Measurements from ENCODE around the gene PRSS53. TPM values are rescaled to one million over a fixed set of nuclear protein-coding genes. Genes with fewer than 3 reads are reported as not detected.
"Not testable (repeated sequence)": the region's sequence is repeated elsewhere in the genome, so short reads cannot be mapped to it uniquely, and the experiment has no call there.

PRSS53 gene
- 10 to 100 TPM in 1 of 6 experiments, 1 to 10 TPM in 5; 2.3 to 14.8 (median 3.9) TPM for total RNA-seq
- long read RNA-seq, result 0 reads

GRCh38 chr16:31088459-31089183 lies at the start of gene PRSS53:
TSS of gene PRSS53 (minus strand) at chr16:31088943. CDS start at chr16:31088809, 134 bp downstream.
- 54% methylated on average over 3 of the region's 15 CpGs for WGBS (ENCODE audit: insufficient coverage, low coverage, low lambda C conversion rate, missing lambda C conversion rate)
- no peaks in the 10 kb centered on the region for H3K9me3 ChIP-seq
- H3K27me3 ChIP-seq, result no peaks in the 10 kb centered on the region
- H3K27ac ChIP-seq, result no peak within 1 kb of the TSS
- peaks cover 0 to 70% (median 31%) of the 10 kb centered on the region in 4 donors for H3K36me3 ChIP-seq
- peaks cover 0 to 9% (median 0%) of the 10 kb centered on the region in 4 donors for H3K4me1 ChIP-seq
- H3K4me3 ChIP-seq, result no peak within 1 kb of the TSS
- DNase-seq (no peak), ATAC-seq (no peak)
- no peak for TF ChIP-seq POLR2A (IDR thresholded peaks at IDR 0.05)
- no peak for TF ChIP-seq CTCF (IDR thresholded peaks at IDR 0.05)
- intact Hi-C loops (cut with DNase I), result loop anchor here in 1 of 2 donors (10.0 kb wide), 1 partner anchor 104 kb away; the partner anchor contains the start of gene HSD3B7

GRCh38 chr16:31136822-31137499 lies 48.2 kb upstream of the PRSS53 start:
- intact Hi-C loops (cut with DNase I); H3K4me3 ChIP-seq; H3K27me3 ChIP-seq; ATAC-seq; H3K36me3 ChIP-seq; DNase-seq; H3K9me3 ChIP-seq; H3K27ac ChIP-seq: not testable (repeated sequence)
- H3K4me1 ChIP-seq, result peaks cover 0 to 20% (median 9%) of the 10 kb centered on the region in 4 donors
- WGBS (ENCODE audit: insufficient coverage, low coverage, low lambda C conversion rate, missing lambda C conversion rate), result 91% methylated on average over 10 of the region's 20 CpGs

GRCh38 chr16:31136287-31136662 lies 47.5 kb upstream of the PRSS53 start:
- H3K4me3 ChIP-seq, result no peak overlapping the region
- DNase-seq, result no peak
- H3K27me3 ChIP-seq, result no peaks in the 10 kb centered on the region
- ATAC-seq, result no peak
- H3K4me1 ChIP-seq, result peaks cover 0 to 13% (median 5%) of the 10 kb centered on the region in 4 donors
- no peaks in the 10 kb centered on the region for H3K9me3 ChIP-seq
- 78% methylated on average over 4 of the region's 6 CpGs for WGBS (ENCODE audit: insufficient coverage, low coverage, low lambda C conversion rate, missing lambda C conversion rate)
- TF ChIP-seq CTCF (IDR thresholded peaks at IDR 0.05) (no peak), POLR2A (IDR thresholded peaks at IDR 0.05) (no peak)
- peaks cover 0 to 7% (median 0%) of the 10 kb centered on the region in 4 donors for H3K36me3 ChIP-seq
- H3K27ac ChIP-seq, result no peak overlapping the region
- intact Hi-C loops (cut with DNase I), result no loop called here

- WGBS (ENCODE audit: insufficient coverage, low coverage, low lambda C conversion rate, missing lambda C conversion rate), result 46% methylated on average over 3 of the region's 22 CpGs
- Histone ChIP-seq H3K27me3 (no peaks in the 10 kb centered on the region), H3K36me3 (peaks cover 0 to 11% (median 0%) of the 10 kb centered on the region in 4 donors), H3K4me1 (peaks cover 0 to 8% (median 3%) of the 10 kb centered on the region in 4 donors), H3K9me3 (no peaks in the 10 kb centered on the region), H3K27ac (peak within 1 kb of the TSS; percentile 22 to 45 (median 29)), H3K4me3 (peak within 1 kb of the TSS; percentile 31 to 62 (median 54))
- intact Hi-C loops (cut with DNase I), result no loop called here
- peak; percentile 75 to 92 (median 84) for DNase-seq
- ATAC-seq, result peak; percentile 69 to 87 (median 82)
- peak; percentile 64 for TF ChIP-seq POLR2A (IDR thresholded peaks at IDR 0.05)
- TF ChIP-seq CTCF (IDR thresholded peaks at IDR 0.05), result no peak
Observed at GRCh38 chr16:31135535-31136286, 47.0 kb upstream of the PRSS53 start, which contains the start of gene PRSS8. TSS of gene PRSS8 (minus strand) at chr16:31135727. CDS start at chr16:31135498, 229 bp downstream.

All from right lobe of liver (tissue), 6 donors.